Endodermal cell (in vitro differentiated cells): ENCODE measurements around the gene SEPTIN3. TPM values are rescaled to one million over a fixed set of nuclear protein-coding genes. Genes with fewer than 3 reads are reported as not detected.

Experiments used
- DNase-seq: peaks from one replicate; pipeline ENCODE4 v3.0.0-alpha.2; 2017
- H3K27ac ChIP-seq: 2 replicates; pipeline ENCODE4 v1.5.1; 2013; ENCODE audit warnings: mild to moderate bottlenecking, low read depth, low read length, moderate library complexity
- H3K27me3 ChIP-seq: 2 replicates; pipeline ENCODE4 v1.6.1; 2013; ENCODE audit warnings: mild to moderate bottlenecking, low read length, moderate library complexity; ENCODE audit not compliant: insufficient read depth, control insufficient read depth, poor library complexity, severe bottlenecking
- H3K36me3 ChIP-seq: 2 replicates; pipeline ENCODE4 v1.7.0; 2013; ENCODE audit warnings: mild to moderate bottlenecking, low read length, moderate library complexity; ENCODE audit not compliant: control insufficient read depth, insufficient read depth
- H3K4me1 ChIP-seq: one replicate; pipeline ENCODE4 v1.7.0; 2013; ENCODE audit warnings: low read length; ENCODE audit not compliant: control insufficient read depth, insufficient read depth
- H3K4me3 ChIP-seq: 2 replicates; pipeline ENCODE4 v1.5.1; 2013; ENCODE audit warnings: mild to moderate bottlenecking, low read length, moderate library complexity
- H3K9ac ChIP-seq: 2 replicates; pipeline ENCODE4 v1.6.1; 2013; ENCODE audit warnings: mild to moderate bottlenecking, low read length, moderate library complexity; ENCODE audit not compliant: poor library complexity, severe bottlenecking; ENCODE audit errors: extremely low read depth
- H3K9me3 ChIP-seq: 2 replicates; pipeline ENCODE4 v1.6.1; 2013; ENCODE audit warnings: mild to moderate bottlenecking, low read length, moderate library complexity; ENCODE audit not compliant: control insufficient read depth
- H3K27ac Mint-ChIP-seq: 2 replicates; pipeline ENCODE4 v1.8.0; 2020; ENCODE audit warnings: mixed read lengths
- H3K27me3 Mint-ChIP-seq: 2 replicates; pipeline ENCODE4 v1.8.0; 2021; ENCODE audit warnings: mild to moderate bottlenecking, mixed read lengths; ENCODE audit not compliant: insufficient read depth
- H3K36me3 Mint-ChIP-seq: 2 replicates; pipeline ENCODE4 v1.8.0; 2020; ENCODE audit warnings: low read depth, mixed read lengths
- H3K4me1 Mint-ChIP-seq: 2 replicates; pipeline ENCODE4 v1.8.0; 2020; ENCODE audit warnings: mixed read lengths
- H3K4me3 Mint-ChIP-seq: 2 replicates; pipeline ENCODE4 v1.8.0; 2020; ENCODE audit warnings: mild to moderate bottlenecking, moderate library complexity, mixed read lengths
- H3K9me3 Mint-ChIP-seq: 2 replicates; pipeline ENCODE4 v1.8.0; 2020; ENCODE audit warnings: mild to moderate bottlenecking, mixed read lengths
- CTCF ChIP-seq: fragments of 200-600 bp; sonication (generic); conservative IDR thresholded peaks from 2 replicates; pipeline ENCODE4 v1.5.0; 2021; ENCODE audit warnings: antibody characterized with exemption, mild to moderate bottlenecking
- WGBS, 2 experiments: methylation state at CpG; one replicate each; pipeline versions ENCODE4 v1.1.5 to v1.1.7; 2013; ENCODE audit warnings: missing lambda C conversion rate in 2 of 2, mixed read lengths in 1 of 2; ENCODE audit not compliant: insufficient coverage in 1 of 2, insufficient read length in 1 of 2; 5-methylcytosine and 5-hydroxymethylcytosine counted together
- total RNA-seq, 2 donors: library from RNA; stranded (reverse); fragmentation: NEBNext Ultra II Directional in 1 of 2; extraction: Animal tissue kit (Norgen Biotek cat#: 25700) in 1 of 2; gene quantifications; 2 replicates in 1 of 2; 3 replicates in 1 of 2; pipeline ENCODE4 v1.2.1, GENCODE V29; 2021

Gene SEPTIN3
- total RNA-seq, 2 donors from 2014 or later, result 10.9 to 13.9 TPM

GRCh38 chr22:42018224-42018623, 49.0 kb downstream of the SEPTIN3 start:
- H3K27ac Mint-ChIP-seq, result no peak overlapping the region
- H3K27me3 Mint-ChIP-seq, result peaks cover 25% of the 10 kb centered on the region
- no peak overlapping the region for H3K9ac ChIP-seq
- WGBS, 2 experiments, result 47 to 50% methylated on average over 1 of the region's 1 CpG
- H3K27me3 ChIP-seq, result peaks cover 4% of the 10 kb centered on the region
- no peaks in the 10 kb centered on the region for H3K9me3 Mint-ChIP-seq
- no peak overlapping the region for H3K27ac ChIP-seq
- H3K4me1 Mint-ChIP-seq, result no peaks in the 10 kb centered on the region
- H3K4me3 ChIP-seq, result no peak overlapping the region
- no peak for DNase-seq
- no peak overlapping the region for H3K4me3 Mint-ChIP-seq
- H3K4me1 ChIP-seq, result no peaks in the 10 kb centered on the region
- H3K36me3 ChIP-seq, result no peaks in the 10 kb centered on the region
- H3K9me3 ChIP-seq, result no peaks in the 10 kb centered on the region
- no peak for TF ChIP-seq CTCF
- H3K36me3 Mint-ChIP-seq, result no peaks in the 10 kb centered on the region

Other genes starting within 250 kb of the SEPTIN3 start
- gene CCDC134, start 168.8 kb upstream of the SEPTIN3 start, total RNA-seq, result 10 to 100 TPM; 15.0 to 21.0 TPM
- 100 to 1,000 TPM; 125 to 135 TPM for gene SREBF2, start 136.3 kb upstream of the SEPTIN3 start, total RNA-seq
- gene SHISA8, start 54.4 kb upstream of the SEPTIN3 start, total RNA-seq, result under 1 TPM in 1 of 2 donors, not detected in 1; 0.58 TPM
- gene TNFRSF13C, start 42.6 kb upstream of the SEPTIN3 start, total RNA-seq, result 1 to 10 TPM; 1.7 to 3.3 TPM
- 10 to 100 TPM; 28.5 to 43.1 TPM for gene CENPM, start 22.3 kb upstream of the SEPTIN3 start, total RNA-seq
- not detected for gene WBP2NL, start 29.3 kb downstream of the SEPTIN3 start, total RNA-seq
- 10 to 100 TPM; 19.2 to 25.4 TPM for gene NAGA, start 101.4 kb downstream of the SEPTIN3 start, total RNA-seq
- 1 to 10 TPM; 8.1 to 9.0 TPM for gene PHETA2, start 104.8 kb downstream of the SEPTIN3 start, total RNA-seq
- 10 to 100 TPM; 29.5 to 41.3 TPM for gene SMDT1, start 110.3 kb downstream of the SEPTIN3 start, total RNA-seq
- gene NDUFA6, start 121.3 kb downstream of the SEPTIN3 start, total RNA-seq, result 100 to 1,000 TPM in 1 of 2 donors, 10 to 100 TPM in 1; 83.4 to 103 TPM
- gene CYP2D6, start 161.4 kb downstream of the SEPTIN3 start, total RNA-seq, result 10 to 100 TPM in 1 of 2 donors, 1 to 10 TPM in 1; 5.6 to 10.9 TPM